ENCODE measurements around the gene SLC44A4.

- TF ChIP-seq CTCF (IDR thresholded peaks at IDR 0.05; ENCODE audit: insufficient read depth, low read depth, low read length) (no peak), EZH2 (IDR thresholded peaks at IDR 0.05; ENCODE audit: insufficient read depth, low read length) (no peak)
Measured at GRCh38 chr6:31874084-31874670, 4.6 kb downstream of the SLC44A4 start.

Data from astrocyte (in vitro differentiated cells and primary cell).